Esophagus muscularis mucosa (tissue), 4 donors: ENCODE measurements around the gene CEP192. TPM values are rescaled to one million over a fixed set of nuclear protein-coding genes. Genes with fewer than 3 reads are reported as not detected.

Experiments
- DNase-seq: peaks from one replicate; pipeline ENCODE4 v3.0.0-alpha.2; 2017; ENCODE audit errors: extremely low spot score
- H3K27ac ChIP-seq, 4 donors: fragments of 200-600 bp; sonication (generic); replicated peaks in 1 of 4; 1 replicate in 3 of 4; 2 replicates in 1 of 4; pipeline ENCODE4 v1.5.1; 2016 to 2019; ENCODE audit warnings: mild to moderate bottlenecking in 1 of 4
- H3K27me3 ChIP-seq, 4 donors: fragments of 200-600 bp; sonication (generic); one replicate each; pipeline versions ENCODE4 v1.5.1 to v1.6.0; 2016 to 2019
- H3K36me3 ChIP-seq, 4 donors: fragments of 200-600 bp; sonication (generic); one replicate each; pipeline ENCODE4 v1.5.1; 2016 to 2019
- H3K4me1 ChIP-seq, 4 donors: fragments of 200-600 bp; sonication (generic); one replicate each; pipeline ENCODE4 v1.5.1; 2016 to 2019
- H3K4me3 ChIP-seq, 4 donors: fragments of 200-600 bp; sonication (generic); 1 replicate in 2 of 4; 2 replicates in 2 of 4; pipeline ENCODE4 v1.5.1; 2016 to 2019; ENCODE audit warnings: mild to moderate bottlenecking in 4 of 4, moderate library complexity in 1 of 4
- H3K9me3 ChIP-seq, 4 donors: fragments of 200-600 bp; sonication (generic); 1 replicate in 3 of 4; 2 replicates in 1 of 4; pipeline ENCODE4 v1.5.1; 2016 to 2019
- CTCF ChIP-seq, 3 experiments: fragments of 200-600 bp in 2 of 3; fragments of 450-650 bp in 1 of 3; sonication (generic) in 2 of 3; IDR thresholded peaks; one replicate each; pipeline ENCODE4 v1.5.1; 2017 to 2019; ENCODE audit warnings: antibody characterized with exemption in 3 of 3, mild to moderate bottlenecking in 2 of 3, moderate library complexity in 1 of 3
- EP300 ChIP-seq: sonication (generic); formaldehyde crosslinking; IDR thresholded peaks from one replicate; pipeline ENCODE4 v1.6.1; 2017; ENCODE audit warnings: antibody characterized with exemption
- POLR2A ChIP-seq: fragments of 450-650 bp; IDR thresholded peaks from one replicate; pipeline ENCODE4 v1.6.1; 2017; ENCODE audit warnings: antibody characterized with exemption, moderate library complexity, mild to moderate bottlenecking, low read depth
- POLR2AphosphoS5 ChIP-seq, 2 donors: sonication (generic); formaldehyde crosslinking; IDR thresholded peaks; one replicate each; pipeline ENCODE4 v1.6.1; 2017; ENCODE audit warnings: antibody characterized with exemption in 2 of 2
- WGBS: methylation state at CpG from one replicate; pipeline ENCODE4 v1.1.5; 2018; 5-methylcytosine and 5-hydroxymethylcytosine counted together
- intact Hi-C: fragments of 100-400 bp; cut with DNase I; formaldehyde crosslinking; loops from one replicate; pipeline ENCODE4 v1.15.1; 2023
- total RNA-seq, 4 donors: library from RNA; depleted of rRNA; stranded (reverse); fragments of >200 nt; gene quantifications; one replicate each; pipeline versions ENCODE4 v1.1.0 to v1.2.1, GENCODE V29; 2016

Gene CEP192
- total RNA-seq, 4 donors from 2014 or later: 18.7 to 21.6 (median 19.6) TPM

DNA sequence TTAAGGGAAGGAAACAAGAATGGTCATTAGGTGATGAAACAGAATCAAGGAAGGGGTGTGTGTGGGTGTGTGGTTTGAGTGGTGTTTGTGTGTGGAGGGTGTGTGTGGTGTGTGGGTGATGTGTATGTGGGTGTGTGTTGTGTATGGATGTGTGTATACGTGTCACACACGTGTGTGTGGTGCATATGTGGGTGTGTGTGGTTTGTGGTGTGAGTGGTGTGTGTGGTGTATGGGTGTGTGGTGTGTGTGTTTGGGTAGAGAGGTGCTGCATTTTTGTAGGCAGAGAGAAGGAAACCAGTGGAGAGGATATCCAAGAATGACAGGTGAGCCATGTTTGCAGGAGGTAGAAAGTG, 1.1 kb upstream of the CEP192 start:
- no peak for DNase-seq
- intact Hi-C loops: loop anchor here (2.0 kb wide), 1 partner anchor 41 kb away; the partner anchor contains the start of gene SEH1L
- Histone ChIP-seq H3K9me3 (no peaks in the 10 kb centered on the region), H3K36me3 (peaks cover 0 to 10% (median 6%) of the 10 kb centered on the region in 4 donors), H3K27me3 (no peaks in the 10 kb centered on the region), H3K4me1 (peaks cover 16 to 32% (median 25%) of the 10 kb centered on the region in 4 donors), H3K4me3 (peak overlapping the region; percentile 70 to 92 (median 78)), H3K27ac (no peak overlapping the region)
- TF ChIP-seq CTCF (IDR thresholded peaks at IDR 0.05) (no peak), POLR2AphosphoS5 (IDR thresholded peaks at IDR 0.05) (no peak), EP300 (no peak), POLR2A (no peak)
- WGBS: 48% methylated on average over 2 of the region's 2 CpGs

GRCh38 chr18:12990641-12990966, 558 bp upstream of the CEP192 start:
- H3K36me3 ChIP-seq: peaks cover 0 to 7% (median 3%) of the 10 kb centered on the region in 4 donors
- peaks cover 16 to 32% (median 25%) of the 10 kb centered on the region in 4 donors for H3K4me1 ChIP-seq
- H3K9me3 ChIP-seq: no peaks in the 10 kb centered on the region
- 2% methylated on average over 8 of the region's 11 CpGs for WGBS
- no peak for DNase-seq
- no peaks in the 10 kb centered on the region for H3K27me3 ChIP-seq
- H3K4me3 ChIP-seq: peak overlapping the region; percentile 70 to 92 (median 78)
- intact Hi-C loops: loop anchor here (2.0 kb wide), 1 partner anchor 42 kb away; the partner anchor contains the start of gene SEH1L
- peak overlapping the region; percentile 79 to 91 (median 86) for H3K27ac ChIP-seq
- TF ChIP-seq EP300: no peak
- TF ChIP-seq POLR2A: no peak
- no peak for TF ChIP-seq POLR2AphosphoS5 (IDR thresholded peaks at IDR 0.05)
- TF ChIP-seq CTCF (IDR thresholded peaks at IDR 0.05): no peak

DNA sequence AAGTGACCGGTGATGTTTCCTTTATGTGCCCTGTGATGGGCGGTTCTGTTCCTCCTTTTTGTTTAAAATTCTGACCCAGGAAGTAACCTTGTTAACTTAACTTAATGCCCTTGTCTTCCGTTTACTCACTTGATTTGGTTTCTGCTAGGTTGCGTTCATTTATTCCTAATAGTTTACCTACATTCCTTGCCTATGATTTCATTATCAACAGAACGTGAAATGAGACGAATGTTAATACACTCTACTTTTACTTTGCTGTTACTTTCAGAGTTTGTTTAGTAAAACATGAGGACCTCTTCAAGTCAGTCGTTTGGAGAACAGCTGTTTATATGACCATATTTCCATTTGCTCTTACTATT, 638 bp downstream of the CEP192 start:
- Histone ChIP-seq H3K36me3 (peaks cover 0 to 4% (median 2%) of the 10 kb centered on the region in 4 donors), H3K27ac (peak overlapping the region; percentile 79 to 91 (median 86)), H3K27me3 (no peaks in the 10 kb centered on the region), H3K4me1 (peaks cover 16 to 32% (median 25%) of the 10 kb centered on the region in 4 donors), H3K4me3 (peak overlapping the region; percentile 70 to 92 (median 78)), H3K9me3 (no peaks in the 10 kb centered on the region)
- DNase-seq: no peak
- no peak for TF ChIP-seq POLR2A
- TF ChIP-seq POLR2AphosphoS5 (IDR thresholded peaks at IDR 0.05): no peak
- no peak for TF ChIP-seq EP300
- no peak for TF ChIP-seq CTCF (IDR thresholded peaks at IDR 0.05)
- intact Hi-C loops: loop anchor here (2.0 kb wide), 1 partner anchor 43 kb away; the partner anchor contains the start of gene SEH1L
- 1% methylated on average over 7 of the region's 7 CpGs for WGBS

GRCh38 chr18:12993439-12993838, 2.3 kb downstream of the CEP192 start:
- TF ChIP-seq CTCF (IDR thresholded peaks at IDR 0.05): no peak
- no peak for TF ChIP-seq EP300
- TF ChIP-seq POLR2AphosphoS5 (IDR thresholded peaks at IDR 0.05): no peak
- no peak for TF ChIP-seq POLR2A
- 74% methylated on average over 2 of the region's 2 CpGs for WGBS
- no peak for DNase-seq
- no peaks in the 10 kb centered on the region for H3K9me3 ChIP-seq
- peaks cover 16 to 37% (median 25%) of the 10 kb centered on the region in 4 donors for H3K4me1 ChIP-seq
- H3K4me3 ChIP-seq: no peak overlapping the region
- H3K36me3 ChIP-seq: no peaks in the 10 kb centered on the region
- H3K27ac ChIP-seq: no peak overlapping the region
- intact Hi-C loops: no loop called here
- no peaks in the 10 kb centered on the region for H3K27me3 ChIP-seq

- WGBS: 100% methylated on average over 2 of the region's 2 CpGs
- H3K4me3 ChIP-seq: no peak overlapping the region
- intact Hi-C loops: no loop called here
- H3K9me3 ChIP-seq: no peaks in the 10 kb centered on the region
- no peaks in the 10 kb centered on the region for H3K27me3 ChIP-seq
- peaks cover 15 to 32% (median 21%) of the 10 kb centered on the region in 4 donors for H3K4me1 ChIP-seq
- H3K36me3 ChIP-seq: peaks cover 0 to 4% (median 2%) of the 10 kb centered on the region in 4 donors
- TF ChIP-seq POLR2AphosphoS5 (IDR thresholded peaks at IDR 0.05): no peak
- TF ChIP-seq CTCF (IDR thresholded peaks at IDR 0.05): no peak
- no peak for TF ChIP-seq EP300
- TF ChIP-seq POLR2A: no peak
- H3K27ac ChIP-seq: no peak overlapping the region
- DNase-seq: no peak
These were observed 4.3 kb downstream of the CEP192 start for GRCh38 chr18:12995424-12995823.
